ENCODE results near the gene DIAPH3. TPM values are rescaled to one million over a fixed set of nuclear protein-coding genes. Genes with fewer than 3 reads are reported as not detected.

Gene DIAPH3
- total RNA-seq, 2 donors from 2014 or later = 23.6 to 25.7 TPM

DNA sequence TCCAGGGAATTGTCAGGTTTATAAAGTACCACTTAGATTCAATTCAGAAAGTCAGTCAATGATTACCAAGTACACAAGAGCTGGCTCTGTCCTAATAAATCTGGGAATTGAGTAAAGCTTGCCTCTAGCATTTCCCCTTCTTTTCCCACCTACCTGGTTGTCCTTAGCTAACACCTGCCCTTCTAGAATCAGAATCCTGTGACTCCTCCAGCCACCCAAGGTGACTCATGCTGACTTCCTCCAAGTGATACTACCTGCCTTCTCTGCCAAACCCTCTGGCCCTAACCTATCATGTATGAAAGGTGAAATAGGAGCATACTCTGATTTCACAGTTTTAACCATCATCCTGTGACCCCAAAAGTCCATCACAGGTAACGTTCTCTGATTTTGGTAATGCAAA is 151.2 kb downstream of the DIAPH3 start:
- no peaks in the 10 kb centered on the region for H3K27me3 ChIP-seq (ENCODE audit: control insufficient read depth, insufficient read depth, low read length, poor library complexity, severe bottlenecking)
- H3K4me1 ChIP-seq (ENCODE audit: control insufficient read depth, insufficient read depth, low read length) = peaks cover 4% of the 10 kb centered on the region
- H3K36me3 ChIP-seq (ENCODE audit: control insufficient read depth, insufficient read depth, low read length) = peaks cover 87% of the 10 kb centered on the region
- no peak overlapping the region for H3K9ac ChIP-seq (ENCODE audit: extremely low read depth, low read length, poor library complexity, severe bottlenecking)
- Mint-ChIP-seq H3K27me3 (ENCODE audit: insufficient read depth) (no peaks in the 10 kb centered on the region), H3K36me3 (ENCODE audit: low read depth) (no peaks in the 10 kb centered on the region), H3K27ac (peak overlapping the region; percentile 37), H3K9me3 (no peaks in the 10 kb centered on the region), H3K4me3 (no peak overlapping the region), H3K4me1 (peaks cover 6% of the 10 kb centered on the region)
- H3K4me3 ChIP-seq (ENCODE audit: low read length) = no peak overlapping the region
- WGBS, 2 experiments (ENCODE audit: insufficient coverage in 1 of 2, insufficient read length in 1 of 2) = 87 to 88% methylated on average over 1 of the region's 1 CpG
- H3K9me3 ChIP-seq (ENCODE audit: control insufficient read depth, low read length) = no peaks in the 10 kb centered on the region
- TF ChIP-seq, protein P1, sequence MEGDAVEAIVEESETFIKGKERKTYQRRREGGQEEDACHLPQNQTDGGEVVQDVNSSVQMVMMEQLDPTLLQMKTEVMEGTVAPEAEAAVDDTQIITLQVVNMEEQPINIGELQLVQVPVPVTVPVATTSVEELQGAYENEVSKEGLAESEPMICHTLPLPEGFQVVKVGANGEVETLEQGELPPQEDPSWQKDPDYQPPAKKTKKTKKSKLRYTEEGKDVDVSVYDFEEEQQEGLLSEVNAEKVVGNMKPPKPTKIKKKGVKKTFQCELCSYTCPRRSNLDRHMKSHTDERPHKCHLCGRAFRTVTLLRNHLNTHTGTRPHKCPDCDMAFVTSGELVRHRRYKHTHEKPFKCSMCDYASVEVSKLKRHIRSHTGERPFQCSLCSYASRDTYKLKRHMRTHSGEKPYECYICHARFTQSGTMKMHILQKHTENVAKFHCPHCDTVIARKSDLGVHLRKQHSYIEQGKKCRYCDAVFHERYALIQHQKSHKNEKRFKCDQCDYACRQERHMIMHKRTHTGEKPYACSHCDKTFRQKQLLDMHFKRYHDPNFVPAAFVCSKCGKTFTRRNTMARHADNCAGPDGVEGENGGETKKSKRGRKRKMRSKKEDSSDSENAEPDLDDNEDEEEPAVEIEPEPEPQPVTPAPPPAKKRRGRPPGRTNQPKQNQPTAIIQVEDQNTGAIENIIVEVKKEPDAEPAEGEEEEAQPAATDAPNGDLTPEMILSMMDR (conservative IDR thresholded peaks at IDR 0.05) = no peak
- H3K27ac ChIP-seq (ENCODE audit: low read depth, low read length) = no peak overlapping the region
- no peak for DNase-seq

DNA sequence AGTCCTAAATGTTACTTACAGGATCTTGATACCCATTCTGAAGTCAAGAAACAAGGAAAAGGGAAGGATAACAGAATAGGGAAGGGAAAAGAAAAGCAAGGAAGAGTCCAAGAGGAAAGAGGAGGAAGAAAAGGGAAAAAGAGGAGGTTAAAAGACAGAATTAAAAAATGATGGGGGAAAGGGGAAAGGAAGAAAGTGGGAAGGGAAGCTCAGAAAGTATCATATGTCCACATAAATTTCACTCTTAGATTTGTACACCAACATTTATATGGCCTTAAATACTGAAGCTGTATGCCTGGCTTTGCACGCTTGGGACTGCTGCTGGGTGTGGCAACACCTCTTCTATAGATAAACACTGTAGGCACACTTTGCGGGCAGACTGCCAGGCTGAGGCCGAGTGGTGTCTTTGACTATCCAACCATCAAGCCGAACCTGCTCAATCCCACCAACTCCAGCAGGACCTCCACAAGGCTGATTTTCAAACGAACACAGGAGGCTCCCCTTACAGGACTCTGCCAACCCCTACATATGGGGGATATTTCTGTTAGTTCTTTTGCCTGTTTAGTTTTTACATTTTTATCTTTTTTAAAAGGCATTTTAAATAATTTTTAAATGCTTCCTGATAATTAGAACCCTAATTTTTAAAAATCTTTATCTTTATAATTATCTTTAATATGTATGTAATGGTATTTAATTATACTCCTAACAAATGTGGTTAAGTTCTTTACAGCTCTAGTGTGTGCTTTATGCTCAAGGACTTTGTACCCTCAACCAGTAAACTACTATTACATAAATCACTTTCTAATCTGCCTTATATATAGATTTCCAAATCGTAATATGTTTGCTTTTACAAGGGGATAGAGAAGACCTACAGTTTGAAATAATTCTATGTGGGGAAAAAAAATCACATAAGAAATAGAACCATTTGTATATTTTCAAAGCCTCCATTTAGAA is 154.2 kb downstream of the DIAPH3 start:
- peaks cover 4% of the 10 kb centered on the region for H3K4me1 ChIP-seq (ENCODE audit: control insufficient read depth, insufficient read depth, low read length)
- H3K36me3 Mint-ChIP-seq (ENCODE audit: low read depth) = peaks cover 5% of the 10 kb centered on the region
- no peak overlapping the region for H3K27ac Mint-ChIP-seq
- no peak overlapping the region for H3K9ac ChIP-seq (ENCODE audit: extremely low read depth, low read length, poor library complexity, severe bottlenecking)
- no peaks in the 10 kb centered on the region for H3K9me3 ChIP-seq (ENCODE audit: control insufficient read depth, low read length)
- H3K4me3 ChIP-seq (ENCODE audit: low read length) = no peak overlapping the region
- H3K4me3 Mint-ChIP-seq = no peak overlapping the region
- H3K27ac ChIP-seq (ENCODE audit: low read depth, low read length) = no peak overlapping the region
- no peak for DNase-seq
- H3K9me3 Mint-ChIP-seq = no peaks in the 10 kb centered on the region
- WGBS, 2 experiments (ENCODE audit: insufficient coverage in 1 of 2, insufficient read length in 1 of 2) = 88 to 100% methylated on average over 1 to 6 of the region's 6 CpGs
- TF ChIP-seq, protein P1 (conservative IDR thresholded peaks at IDR 0.05) = no peak
- no peaks in the 10 kb centered on the region for H3K27me3 ChIP-seq (ENCODE audit: control insufficient read depth, insufficient read depth, low read length, poor library complexity, severe bottlenecking)
- H3K27me3 Mint-ChIP-seq (ENCODE audit: insufficient read depth) = no peaks in the 10 kb centered on the region
- H3K36me3 ChIP-seq (ENCODE audit: control insufficient read depth, insufficient read depth, low read length) = peaks cover 87% of the 10 kb centered on the region
- peaks cover 8% of the 10 kb centered on the region for H3K4me1 Mint-ChIP-seq

DNA sequence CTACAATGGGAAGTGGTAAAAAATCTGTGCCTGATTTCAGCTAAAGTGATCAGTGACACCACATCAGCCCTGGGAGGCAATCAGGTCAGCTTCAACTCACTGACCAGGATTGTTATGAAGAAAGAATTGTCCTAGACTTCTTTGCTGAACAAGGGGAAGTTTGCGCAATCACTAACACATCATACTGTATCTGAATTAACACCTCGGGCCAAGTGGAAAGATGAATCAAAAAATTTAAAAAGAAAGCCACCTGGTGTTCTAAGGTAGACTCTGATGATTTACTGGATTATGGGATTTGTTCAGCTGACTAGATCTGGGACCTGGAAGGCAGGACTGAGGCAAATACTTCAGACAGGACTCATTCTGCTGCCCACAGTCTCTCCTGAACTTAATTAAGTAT is 161.8 kb downstream of the DIAPH3 start:
- WGBS, 2 experiments (ENCODE audit: insufficient coverage in 1 of 2, insufficient read length in 1 of 2) = 79% methylated on average over 2 of the region's 2 CpGs; no CpG with 5 or more reads in 1 of the 2 experiments
- no peak overlapping the region for H3K4me3 ChIP-seq (ENCODE audit: low read length)
- Mint-ChIP-seq H3K9me3 (no peaks in the 10 kb centered on the region), H3K4me1 (peaks cover 3% of the 10 kb centered on the region), H3K4me3 (no peak overlapping the region), H3K36me3 (ENCODE audit: low read depth) (peaks cover 5% of the 10 kb centered on the region), H3K27ac (no peak overlapping the region), H3K27me3 (ENCODE audit: insufficient read depth) (no peaks in the 10 kb centered on the region)
- no peaks in the 10 kb centered on the region for H3K27me3 ChIP-seq (ENCODE audit: control insufficient read depth, insufficient read depth, low read length, poor library complexity, severe bottlenecking)
- no peak overlapping the region for H3K9ac ChIP-seq (ENCODE audit: extremely low read depth, low read length, poor library complexity, severe bottlenecking)
- TF ChIP-seq, protein P1 (conservative IDR thresholded peaks at IDR 0.05) = no peak
- H3K4me1 ChIP-seq (ENCODE audit: control insufficient read depth, insufficient read depth, low read length) = no peaks in the 10 kb centered on the region
- no peak for DNase-seq
- no peaks in the 10 kb centered on the region for H3K9me3 ChIP-seq (ENCODE audit: control insufficient read depth, low read length)
- peaks cover 73% of the 10 kb centered on the region for H3K36me3 ChIP-seq (ENCODE audit: control insufficient read depth, insufficient read depth, low read length)
- H3K27ac ChIP-seq (ENCODE audit: low read depth, low read length) = no peak overlapping the region

All from endodermal cell (in vitro differentiated cells).